Neural cell (in vitro differentiated cells): ENCODE measurements around the gene TAL1.
"Not testable (repeated sequence)": the region's sequence is repeated elsewhere in the genome, so short reads cannot be mapped to it uniquely, and the experiment has no call there.

Experiments used
- CTCF ChIP-seq: fragments of 450-650 bp; IDR thresholded peaks from 2 replicates; pipeline ENCODE4 v1.5.1; 2014; ENCODE audit warnings: antibody characterized with exemption, mild to moderate bottlenecking, moderate library complexity; ENCODE audit not compliant: poor library complexity, severe bottlenecking
- REST ChIP-seq: IDR thresholded peaks from 2 replicates; pipeline ENCODE4 v1.6.1; 2012; ENCODE audit warnings: borderline replicate concordance
- TAF1 ChIP-seq: IDR thresholded peaks from 2 replicates; pipeline ENCODE4 v1.6.1; 2012; ENCODE audit warnings: low read depth

GRCh38 chr1:47195981-47196380, 36.0 kb downstream of the TAL1 start:
- TF ChIP-seq REST, CTCF, TAF1: not testable (repeated sequence)
